K562 (cell line): Measurements from ENCODE around the gene HAUS5.

ENCODE experiments used
- CREB3 ChIP-seq: fragments of 450-650 bp; conservative IDR thresholded peaks from 2 replicates; pipeline ENCODE4 v1.6.1; 2016; ENCODE audit warnings: missing genetic modification characterization, low read depth, mild to moderate bottlenecking, missing compliant biosample characterization, moderate library complexity
- CTCF ChIP-seq, 3 experiments: IDR thresholded peaks in 2 of 3; conservative IDR thresholded peaks in 1 of 3; 2 replicates each; pipeline ENCODE4 v1.5.1; 2011 to 2012; ENCODE audit warnings: low read length in 3 of 3, mild to moderate bottlenecking in 3 of 3, control low read depth in 2 of 3, improper control_type of control experiment in 1 of 3, inconsistent platforms in 1 of 3, low read depth in 1 of 3, mixed read lengths in 1 of 3, moderate library complexity in 1 of 3; ENCODE audit not compliant: insufficient read depth in 2 of 3
- FOXM1 ChIP-seq, 2 experiments: fragments of 450-650 bp in 1 of 2; sonication (generic) in 1 of 2; formaldehyde crosslinking in 1 of 2; IDR thresholded peaks; 2 replicates each; pipeline versions ENCODE4 v1.6.1 to v1.9.0; 2017 to 2022; ENCODE audit warnings: low read depth in 2 of 2, mild to moderate bottlenecking in 2 of 2, missing genetic modification reagents in 1 of 2, moderate library complexity in 1 of 2
- GTF2B ChIP-seq: IDR thresholded peaks from 2 replicates; pipeline ENCODE4 v1.6.1; 2011; ENCODE audit not compliant: insufficient read length; ENCODE audit errors: extremely low read depth
- POLR2A ChIP-seq: fragments of 450-650 bp; conservative IDR thresholded peaks from 2 replicates; pipeline ENCODE4 v1.6.1; 2016
- PRDM10 ChIP-seq: fragments of 450-650 bp; IDR thresholded peaks from 2 replicates; pipeline ENCODE4 v1.6.1; 2018; ENCODE audit not compliant: partially characterized antibody
- ZC3H11A ChIP-seq: IDR thresholded peaks from 2 replicates; pipeline ENCODE4 v1.6.1; 2012; ENCODE audit warnings: low read depth, low read length, improper control_type of control experiment
- ZNF140 ChIP-seq: fragments of 250-450 bp; sonication (Bioruptor Pico); IDR thresholded peaks from 2 replicates; pipeline ENCODE4 v1.8.0; 2021; ENCODE audit warnings: moderate library complexity, mild to moderate bottlenecking, inconsistent platforms
- ZNF184 ChIP-seq: sonication (generic); formaldehyde crosslinking; IDR thresholded peaks from 2 replicates; pipeline ENCODE4 v1.5.0; 2020; ENCODE audit warnings: missing genetic modification reagents

GRCh38 chr19:35565016-35565856, 47.3 kb upstream of the HAUS5 start:
- TF ChIP-seq ZNF140 (CRISPR knock-in tag) (no peak), FOXM1 (IDR thresholded peaks at IDR 0.05; ENCODE audit: low read depth) (no peak), FOXM1 (CRISPR knock-in tag; IDR thresholded peaks at IDR 0.05; ENCODE audit: low read depth) (no peak), ZC3H11A (no peak), CREB3 (tag) (no peak), POLR2A (no peak), PRDM10 (no peak), CTCF (IDR thresholded peaks at IDR 0.05 in 2 of 3, conservative IDR thresholded peaks at IDR 0.05 in 1 of 3; ENCODE audit: insufficient read depth in 2 of 3, low read depth in 1 of 3, low read length in 3 of 3) (no peak), GTF2B (no peak), ZNF184 (no peak)
